Activated CD4-positive, CD25-positive, alpha-beta regulatory T cell treated with anti-CD3 and anti-CD28 coated beads, Interleukin-2, amount 50 U/mL, for 16 hours (primary cell): ENCODE results near the gene TMEM121.
"Not testable (repeated sequence)": the region's sequence is repeated elsewhere in the genome, so short reads cannot be mapped to it uniquely, and the experiment has no call there.

Experiments
- DNase-seq: peaks from one replicate; pipeline ENCODE4 v3.0.0-alpha.2; 2020; ENCODE audit warnings: low read depth, low spot score

TMEM121 gene

GRCh38 chr14:105570482-105570881, 44.1 kb downstream of the TMEM121 start:
- no peak for DNase-seq

GRCh38 chr14:105571181-105571951, 45.0 kb downstream of the TMEM121 start:
- DNase-seq: not testable (repeated sequence)

GRCh38 chr14:105572063-105572462, 45.7 kb downstream of the TMEM121 start:
- DNase-seq: not testable (repeated sequence)

- DNase-seq: not testable (repeated sequence)
Measured at GRCh38 chr14:105573841-105574240, 47.5 kb downstream of the TMEM121 start.

GRCh38 chr14:105574411-105574810, 48.0 kb downstream of the TMEM121 start:
- not testable (repeated sequence) for DNase-seq

GRCh38 chr14:105575016-105575700, 48.8 kb downstream of the TMEM121 start:
- not testable (repeated sequence) for DNase-seq

- no peak for DNase-seq
Measured at GRCh38 chr14:105576525-105577088, 50.2 kb downstream of the TMEM121 start.

- no peak for DNase-seq
Measured at GRCh38 chr14:105577314-105577861, 51.0 kb downstream of the TMEM121 start.

GRCh38 chr14:105578070-105578469, 51.7 kb downstream of the TMEM121 start:
- no peak for DNase-seq

- not testable (repeated sequence) for DNase-seq
Measured at GRCh38 chr14:105579221-105579620, 52.8 kb downstream of the TMEM121 start.
